HepG2 (cell line): ENCODE results near the gene FAM3A. TPM values are rescaled to one million over a fixed set of nuclear protein-coding genes. Genes with fewer than 3 reads are reported as not detected.

ENCODE experiments used
- GLI4 ChIP-seq: sonication (generic); formaldehyde crosslinking; IDR thresholded peaks from 2 replicates; pipeline ENCODE4 v1.5.1; 2020; ENCODE audit warnings: missing genetic modification reagents, mild to moderate bottlenecking, moderate library complexity, borderline replicate concordance
- HNRNPK ChIP-seq: fragments of 200-400 bp; formaldehyde crosslinking; IDR thresholded peaks from 2 replicates; pipeline ENCODE4 v1.6.1; 2018; ENCODE audit warnings: low read length, low read depth, moderate library complexity, mild to moderate bottlenecking; ENCODE audit not compliant: poor library complexity, severe bottlenecking
- HNRNPL ChIP-seq: fragments of 200-400 bp; formaldehyde crosslinking; IDR thresholded peaks from 2 replicates; pipeline ENCODE4 v1.6.1; 2017; ENCODE audit warnings: mild to moderate bottlenecking, low read depth, low read length
- IRF2 ChIP-seq: IDR thresholded peaks from 2 replicates; pipeline ENCODE4 v1.6.1; 2018; ENCODE audit warnings: missing genetic modification reagents, missing compliant biosample characterization
- KDM5A ChIP-seq: fragments of 200-600 bp; sonication (generic); IDR thresholded peaks from 2 replicates; pipeline ENCODE4 v1.7.0; 2018; ENCODE audit warnings: antibody characterized with exemption, mild to moderate bottlenecking, low read length, borderline replicate concordance
- MAZ ChIP-seq, 2 experiments: sonication (generic) in 1 of 2; formaldehyde crosslinking in 1 of 2; IDR thresholded peaks; 2 replicates each; pipeline versions ENCODE4 v1.5.0 to v1.6.1; 2012 to 2020; ENCODE audit warnings: low read depth in 2 of 2, mild to moderate bottlenecking in 2 of 2, borderline replicate concordance in 1 of 2, improper control_type of control experiment in 1 of 2, low read length in 1 of 2, missing genetic modification reagents in 1 of 2, moderate library complexity in 1 of 2
- ZMYM4 ChIP-seq: sonication (generic); formaldehyde crosslinking; IDR thresholded peaks from 2 replicates; pipeline ENCODE4 v1.8.1; 2023; ENCODE audit warnings: mild to moderate bottlenecking, missing genetic modification reagents
- ZNF24 ChIP-seq: fragments of 450-650 bp; IDR thresholded peaks from 2 replicates; pipeline ENCODE4 v1.6.1; 2017; ENCODE audit warnings: antibody characterized with exemption, mild to moderate bottlenecking
- ZNF264 ChIP-seq: sonication (generic); formaldehyde crosslinking; IDR thresholded peaks from 2 replicates; pipeline ENCODE4 v1.4.0; 2020; ENCODE audit warnings: missing genetic modification reagents
- ZNF383 ChIP-seq: sonication (generic); formaldehyde crosslinking; IDR thresholded peaks from 2 replicates; pipeline ENCODE4 v1.4.0; 2020; ENCODE audit warnings: missing genetic modification reagents, mild to moderate bottlenecking, borderline replicate concordance
- ZNF430 ChIP-seq: sonication (generic); formaldehyde crosslinking; IDR thresholded peaks from 2 replicates; pipeline ENCODE4 v1.9.0; 2021; ENCODE audit warnings: mild to moderate bottlenecking, missing genetic modification reagents
- ZNF484 ChIP-seq: sonication (generic); formaldehyde crosslinking; IDR thresholded peaks from 2 replicates; pipeline ENCODE4 v1.5.1; 2020; ENCODE audit warnings: mild to moderate bottlenecking, low read depth, missing genetic modification reagents, borderline replicate concordance
- ZNF543 ChIP-seq: sonication (generic); formaldehyde crosslinking; IDR thresholded peaks from 2 replicates; pipeline ENCODE4 v1.4.0; 2020; ENCODE audit warnings: mild to moderate bottlenecking, missing genetic modification reagents
- ZNF839 ChIP-seq: sonication (generic); formaldehyde crosslinking; IDR thresholded peaks from 2 replicates; pipeline ENCODE4 v1.4.0; 2020; ENCODE audit warnings: missing genetic modification reagents, mild to moderate bottlenecking, borderline replicate concordance
- polyA plus RNA-seq, 8 experiments: library from polyadenylated mRNA; depleted of rRNA in 3 of 8; stranded (reverse) in 7 of 8; unstranded in 1 of 8; fragments of >200 nt; fragmentation: Illumina TruSeq in 4 of 8; extraction: Trizol in 4 of 8; gene quantifications; 2 replicates each; pipeline versions ENCODE4 v1.2.1 to v1.2.3, GENCODE V29; 2011 to 2016; ENCODE audit warnings: low read depth in 4 of 8, missing spikeins in 1 of 8, mixed read lengths in 1 of 8; ENCODE audit not compliant: insufficient read depth in 1 of 8
- total RNA-seq, 5 experiments: library from RNA; depleted of rRNA; stranded (reverse); fragments of >200 nt; fragmentation: Illumina TruSeq; extraction: Trizol; gene quantifications; 2 replicates each; pipeline ENCODE4 v1.2.3, GENCODE V29; 2016; ENCODE audit warnings: low read depth in 1 of 5
- TF ChIP-seq, protein P1 (sequence below): sonication (generic); formaldehyde crosslinking; IDR thresholded peaks from 2 replicates; pipeline ENCODE4 v1.5.0; 2020; ENCODE audit warnings: missing genetic modification reagents
- TF ChIP-seq, protein P2 (sequence below): sonication (generic); formaldehyde crosslinking; IDR thresholded peaks from 2 replicates; pipeline ENCODE4 v1.4.0; 2020; ENCODE audit warnings: missing genetic modification reagents, borderline replicate concordance
- TF ChIP-seq, protein P3 (sequence below): sonication (generic); formaldehyde crosslinking; IDR thresholded peaks from 2 replicates; pipeline ENCODE4 v1.4.0; 2020; ENCODE audit warnings: missing genetic modification reagents
- TF ChIP-seq, protein P4 (sequence below): fragments of 450-650 bp; IDR thresholded peaks from 2 replicates; pipeline ENCODE4 v1.6.1; 2016
- TF ChIP-seq, protein P5 (sequence below): sonication (generic); formaldehyde crosslinking; IDR thresholded peaks from 2 replicates; pipeline ENCODE4 v1.5.1; 2020; ENCODE audit warnings: mild to moderate bottlenecking, missing genetic modification reagents, moderate library complexity

Gene FAM3A
- total and polyA plus RNA-seq, 2 of the 13 experiments (the other 11 are each of a cell fraction or from before 2014, with no cell fraction given), result 11.2 to 22.7 TPM

DNA sequence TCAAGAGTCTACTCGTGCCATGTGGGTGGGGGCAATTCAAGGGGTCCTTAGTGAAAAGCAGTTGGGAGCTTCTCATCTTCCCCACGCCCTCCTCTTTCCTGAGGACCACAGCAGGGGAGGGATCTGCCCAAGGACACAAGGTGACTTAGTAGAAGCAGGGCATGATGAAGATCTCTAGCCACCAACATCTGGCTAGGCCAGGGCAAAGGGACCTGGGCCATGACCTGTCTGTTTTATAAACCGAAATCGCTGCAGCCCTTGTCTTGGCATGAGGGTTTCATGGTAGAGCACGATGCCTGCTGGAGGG, 25.5 kb upstream of the FAM3A start (continued):
- TF ChIP-seq ZNF24 (no peak), HNRNPL (no peak), ZNF383 (CRISPR knock-in tag) (no peak), ZNF430 (CRISPR knock-in tag) (0 out of 2 replicates have a peak, but pooled peaks have one; percentile 25), ZMYM4 (CRISPR knock-in tag) (peak; percentile 18; the same call in 1 of the 2 replicates), ZNF484 (no peak), ZNF264 (CRISPR knock-in tag) (no peak), KDM5A (no peak), ZNF839 (CRISPR knock-in tag) (no peak), MAZ (IDR thresholded peaks at IDR 0.05; ENCODE audit: borderline replicate concordance, low read depth, low read length) (no peak), MAZ (CRISPR knock-in tag; IDR thresholded peaks at IDR 0.05; ENCODE audit: low read depth) (peak; percentile 29; the same call in 1 of the 2 replicates), ZNF543 (CRISPR knock-in tag) (no peak), HNRNPK (no peak), GLI4 (CRISPR knock-in tag) (0 out of 2 replicates have a peak, but pooled peaks have one; percentile 37), IRF2 (CRISPR knock-in tag) (no peak)
- TF ChIP-seq, protein P1, sequence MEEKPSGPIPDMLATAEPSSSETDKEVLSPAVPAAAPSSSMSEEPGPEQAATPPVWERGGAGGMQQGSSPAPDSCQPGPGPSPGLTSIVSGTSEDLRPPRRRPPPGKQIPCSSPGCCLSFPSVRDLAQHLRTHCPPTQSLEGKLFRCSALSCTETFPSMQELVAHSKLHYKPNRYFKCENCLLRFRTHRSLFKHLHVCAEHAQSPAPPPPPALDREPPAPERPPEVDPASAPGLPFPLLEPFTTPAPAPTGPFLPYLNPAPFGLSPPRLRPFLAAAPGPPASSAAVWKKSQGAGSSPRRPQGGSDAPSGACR, result no peak
- TF ChIP-seq, protein P2, sequence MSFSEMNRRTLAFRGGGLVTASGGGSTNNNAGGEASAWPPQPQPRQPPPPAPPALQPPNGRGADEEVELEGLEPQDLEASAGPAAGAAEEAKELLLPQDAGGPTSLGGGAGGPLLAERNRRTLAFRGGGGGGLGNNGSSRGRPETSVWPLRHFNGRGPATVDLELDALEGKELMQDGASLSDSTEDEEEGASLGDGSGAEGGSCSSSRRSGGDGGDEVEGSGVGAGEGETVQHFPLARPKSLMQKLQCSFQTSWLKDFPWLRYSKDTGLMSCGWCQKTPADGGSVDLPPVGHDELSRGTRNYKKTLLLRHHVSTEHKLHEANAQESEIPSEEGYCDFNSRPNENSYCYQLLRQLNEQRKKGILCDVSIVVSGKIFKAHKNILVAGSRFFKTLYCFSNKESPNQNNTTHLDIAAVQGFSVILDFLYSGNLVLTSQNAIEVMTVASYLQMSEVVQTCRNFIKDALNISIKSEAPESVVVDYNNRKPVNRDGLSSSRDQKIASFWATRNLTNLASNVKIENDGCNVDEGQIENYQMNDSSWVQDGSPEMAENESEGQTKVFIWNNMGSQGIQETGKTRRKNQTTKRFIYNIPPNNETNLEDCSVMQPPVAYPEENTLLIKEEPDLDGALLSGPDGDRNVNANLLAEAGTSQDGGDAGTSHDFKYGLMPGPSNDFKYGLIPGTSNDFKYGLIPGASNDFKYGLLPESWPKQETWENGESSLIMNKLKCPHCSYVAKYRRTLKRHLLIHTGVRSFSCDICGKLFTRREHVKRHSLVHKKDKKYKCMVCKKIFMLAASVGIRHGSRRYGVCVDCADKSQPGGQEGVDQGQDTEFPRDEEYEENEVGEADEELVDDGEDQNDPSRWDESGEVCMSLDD (CRISPR knock-in tag), result no peak
- TF ChIP-seq, protein P3, sequence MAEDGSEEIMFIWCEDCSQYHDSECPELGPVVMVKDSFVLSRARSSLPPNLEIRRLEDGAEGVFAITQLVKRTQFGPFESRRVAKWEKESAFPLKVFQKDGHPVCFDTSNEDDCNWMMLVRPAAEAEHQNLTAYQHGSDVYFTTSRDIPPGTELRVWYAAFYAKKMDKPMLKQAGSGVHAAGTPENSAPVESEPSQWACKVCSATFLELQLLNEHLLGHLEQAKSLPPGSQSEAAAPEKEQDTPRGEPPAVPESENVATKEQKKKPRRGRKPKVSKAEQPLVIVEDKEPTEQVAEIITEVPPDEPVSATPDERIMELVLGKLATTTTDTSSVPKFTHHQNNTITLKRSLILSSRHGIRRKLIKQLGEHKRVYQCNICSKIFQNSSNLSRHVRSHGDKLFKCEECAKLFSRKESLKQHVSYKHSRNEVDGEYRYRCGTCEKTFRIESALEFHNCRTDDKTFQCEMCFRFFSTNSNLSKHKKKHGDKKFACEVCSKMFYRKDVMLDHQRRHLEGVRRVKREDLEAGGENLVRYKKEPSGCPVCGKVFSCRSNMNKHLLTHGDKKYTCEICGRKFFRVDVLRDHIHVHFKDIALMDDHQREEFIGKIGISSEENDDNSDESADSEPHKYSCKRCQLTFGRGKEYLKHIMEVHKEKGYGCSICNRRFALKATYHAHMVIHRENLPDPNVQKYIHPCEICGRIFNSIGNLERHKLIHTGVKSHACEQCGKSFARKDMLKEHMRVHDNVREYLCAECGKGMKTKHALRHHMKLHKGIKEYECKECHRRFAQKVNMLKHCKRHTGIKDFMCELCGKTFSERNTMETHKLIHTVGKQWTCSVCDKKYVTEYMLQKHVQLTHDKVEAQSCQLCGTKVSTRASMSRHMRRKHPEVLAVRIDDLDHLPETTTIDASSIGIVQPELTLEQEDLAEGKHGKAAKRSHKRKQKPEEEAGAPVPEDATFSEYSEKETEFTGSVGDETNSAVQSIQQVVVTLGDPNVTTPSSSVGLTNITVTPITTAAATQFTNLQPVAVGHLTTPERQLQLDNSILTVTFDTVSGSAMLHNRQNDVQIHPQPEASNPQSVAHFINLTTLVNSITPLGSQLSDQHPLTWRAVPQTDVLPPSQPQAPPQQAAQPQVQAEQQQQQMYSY (CRISPR knock-in tag), result no peak
- TF ChIP-seq, protein P4, sequence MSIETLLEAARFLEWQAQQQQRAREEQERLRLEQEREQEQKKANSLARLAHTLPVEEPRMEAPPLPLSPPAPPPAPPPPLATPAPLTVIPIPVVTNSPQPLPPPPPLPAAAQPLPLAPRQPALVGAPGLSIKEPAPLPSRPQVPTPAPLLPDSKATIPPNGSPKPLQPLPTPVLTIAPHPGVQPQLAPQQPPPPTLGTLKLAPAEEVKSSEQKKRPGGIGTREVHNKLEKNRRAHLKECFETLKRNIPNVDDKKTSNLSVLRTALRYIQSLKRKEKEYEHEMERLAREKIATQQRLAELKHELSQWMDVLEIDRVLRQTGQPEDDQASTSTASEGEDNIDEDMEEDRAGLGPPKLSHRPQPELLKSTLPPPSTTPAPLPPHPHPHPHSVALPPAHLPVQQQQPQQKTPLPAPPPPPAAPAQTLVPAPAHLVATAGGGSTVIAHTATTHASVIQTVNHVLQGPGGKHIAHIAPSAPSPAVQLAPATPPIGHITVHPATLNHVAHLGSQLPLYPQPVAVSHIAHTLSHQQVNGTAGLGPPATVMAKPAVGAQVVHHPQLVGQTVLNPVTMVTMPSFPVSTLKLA, result no peak
- TF ChIP-seq, protein P5, sequence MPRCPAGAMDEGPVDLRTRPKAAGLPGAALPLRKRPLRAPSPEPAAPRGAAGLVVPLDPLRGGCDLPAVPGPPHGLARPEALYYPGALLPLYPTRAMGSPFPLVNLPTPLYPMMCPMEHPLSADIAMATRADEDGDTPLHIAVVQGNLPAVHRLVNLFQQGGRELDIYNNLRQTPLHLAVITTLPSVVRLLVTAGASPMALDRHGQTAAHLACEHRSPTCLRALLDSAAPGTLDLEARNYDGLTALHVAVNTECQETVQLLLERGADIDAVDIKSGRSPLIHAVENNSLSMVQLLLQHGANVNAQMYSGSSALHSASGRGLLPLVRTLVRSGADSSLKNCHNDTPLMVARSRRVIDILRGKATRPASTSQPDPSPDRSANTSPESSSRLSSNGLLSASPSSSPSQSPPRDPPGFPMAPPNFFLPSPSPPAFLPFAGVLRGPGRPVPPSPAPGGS, result no peak
